ENCODE measurements around the gene TMEM178B. TPM values are rescaled to one million over a fixed set of nuclear protein-coding genes. Genes with fewer than 3 reads are reported as not detected.
"Not testable (repeated sequence)": the region's sequence is repeated elsewhere in the genome, so short reads cannot be mapped to it uniquely, and the experiment has no call there.

The TMEM178B gene
- polyA plus RNA-seq, 3 donors from 2014 or later, result not detected

DNA sequence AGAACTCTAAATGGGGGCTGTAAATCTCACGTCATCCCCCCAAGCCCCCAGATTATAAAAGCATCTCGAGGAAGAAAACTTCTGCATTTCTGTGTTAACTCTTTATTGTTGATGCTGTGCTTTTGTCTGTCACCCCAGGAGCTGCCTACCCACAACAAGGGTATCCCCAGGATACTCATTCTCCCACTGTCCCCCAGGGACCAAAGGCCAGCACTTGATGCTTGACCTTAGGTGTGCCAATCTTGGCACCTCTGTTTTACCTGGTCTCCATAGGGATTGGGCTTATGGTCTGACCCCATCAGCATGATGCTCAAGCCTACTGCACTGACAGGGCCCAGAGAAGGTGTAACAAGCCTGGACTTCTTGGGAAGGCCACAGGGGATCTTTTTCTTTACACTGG is 251.4 kb downstream of the TMEM178B start:
- no peak overlapping the region for H3K27ac Mint-ChIP-seq
- peaks cover 0 to 2% (median 0%) of the 10 kb centered on the region in 6 donors for H3K9me3 Mint-ChIP-seq
- H3K4me3 Mint-ChIP-seq, result no peak overlapping the region
- H3K36me3 Mint-ChIP-seq, result no peaks in the 10 kb centered on the region
- DNase-seq, result no peak
- H3K27me3 Mint-ChIP-seq (ENCODE audit: low read depth in 3 of 3), result peaks cover 0 to 2% (median 0%) of the 10 kb centered on the region in 3 donors
- no peaks in the 10 kb centered on the region for H3K4me1 Mint-ChIP-seq

DNA sequence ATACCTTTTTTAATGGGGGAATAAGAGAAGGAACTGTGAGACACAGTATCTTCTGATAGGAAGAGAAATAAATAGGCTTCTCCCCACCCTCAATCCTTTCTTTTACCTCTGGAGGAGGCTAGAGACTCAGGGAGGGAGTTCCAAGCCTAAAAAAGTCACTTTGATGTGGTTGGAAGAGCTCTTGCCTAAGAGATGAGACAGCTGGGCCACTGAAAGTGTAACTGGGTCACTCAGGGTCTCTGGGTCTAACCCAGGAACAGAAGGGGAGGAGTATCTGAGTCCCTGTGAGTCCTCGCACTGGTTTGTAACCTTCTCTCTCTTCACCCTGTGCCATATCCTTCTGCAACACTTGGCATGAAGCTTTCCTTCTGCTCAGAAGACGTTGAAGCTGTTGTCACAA is 254.4 kb downstream of the TMEM178B start:
- DNase-seq, result no peak
- H3K4me3 Mint-ChIP-seq, result no peak overlapping the region
- no peaks in the 10 kb centered on the region for H3K36me3 Mint-ChIP-seq

DNA sequence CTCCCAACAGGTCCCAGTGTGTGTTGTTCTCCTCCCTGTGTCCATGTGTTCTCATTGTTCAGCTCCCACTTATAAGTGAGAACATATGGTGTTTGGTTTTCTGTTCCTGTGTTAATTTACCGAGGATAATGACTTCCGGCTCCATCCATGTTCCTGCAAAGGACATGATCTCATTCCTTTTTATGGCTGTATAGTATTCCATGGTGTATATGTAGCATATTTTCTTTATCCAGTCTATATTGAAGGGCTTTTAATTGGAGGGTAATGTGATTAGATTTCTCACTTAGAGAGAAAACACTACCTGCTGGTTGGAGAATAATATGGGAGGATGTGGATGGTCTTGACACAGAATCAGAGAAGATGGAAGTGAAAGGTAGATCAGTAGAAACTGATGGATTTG is 256.4 kb downstream of the TMEM178B start:
- H3K27me3 Mint-ChIP-seq (ENCODE audit: low read depth in 3 of 3); DNase-seq; H3K4me1 Mint-ChIP-seq; H3K36me3 Mint-ChIP-seq; H3K9me3 Mint-ChIP-seq; H3K27ac Mint-ChIP-seq; H3K4me3 Mint-ChIP-seq: not testable (repeated sequence)

More for the DNA sequence above, 254.4 kb downstream of the TMEM178B start:
- peaks cover 0 to 2% (median 0%) of the 10 kb centered on the region in 6 donors for H3K9me3 Mint-ChIP-seq
- no peak overlapping the region for H3K27ac Mint-ChIP-seq
- peaks cover 2 to 5% (median 3%) of the 10 kb centered on the region in 3 donors for H3K27me3 Mint-ChIP-seq (ENCODE audit: low read depth in 3 of 3)
- no peaks in the 10 kb centered on the region for H3K4me1 Mint-ChIP-seq

DNA sequence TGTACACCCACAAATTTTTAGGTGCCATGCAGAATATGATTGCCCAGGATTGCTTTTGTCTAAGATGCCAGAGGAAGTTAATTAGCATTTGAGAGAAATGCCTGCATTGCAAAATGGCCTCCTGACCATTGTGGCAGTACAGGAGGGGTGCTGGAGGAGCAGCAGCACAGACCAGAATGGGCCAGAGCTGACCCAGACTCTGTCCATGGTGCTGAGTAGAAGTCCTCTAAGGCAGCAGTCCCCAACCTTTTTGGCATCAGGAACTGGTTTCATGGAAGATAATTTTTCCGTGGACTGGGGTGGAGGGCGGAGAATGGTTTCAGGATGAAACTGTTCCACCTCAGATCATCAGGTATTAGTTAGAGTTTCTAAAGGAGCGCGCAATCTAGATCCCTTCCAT is 259.6 kb downstream of the TMEM178B start:
- H3K36me3 Mint-ChIP-seq, result no peaks in the 10 kb centered on the region
- no peak overlapping the region for H3K27ac Mint-ChIP-seq
- no peaks in the 10 kb centered on the region for H3K4me1 Mint-ChIP-seq
- no peak overlapping the region for H3K4me3 Mint-ChIP-seq
- H3K27me3 Mint-ChIP-seq (ENCODE audit: low read depth in 3 of 3), result peaks cover 3 to 12% (median 4%) of the 10 kb centered on the region in 3 donors
- DNase-seq, result no peak
- peaks cover 0 to 5% (median 0%) of the 10 kb centered on the region in 6 donors for H3K9me3 Mint-ChIP-seq

DNA sequence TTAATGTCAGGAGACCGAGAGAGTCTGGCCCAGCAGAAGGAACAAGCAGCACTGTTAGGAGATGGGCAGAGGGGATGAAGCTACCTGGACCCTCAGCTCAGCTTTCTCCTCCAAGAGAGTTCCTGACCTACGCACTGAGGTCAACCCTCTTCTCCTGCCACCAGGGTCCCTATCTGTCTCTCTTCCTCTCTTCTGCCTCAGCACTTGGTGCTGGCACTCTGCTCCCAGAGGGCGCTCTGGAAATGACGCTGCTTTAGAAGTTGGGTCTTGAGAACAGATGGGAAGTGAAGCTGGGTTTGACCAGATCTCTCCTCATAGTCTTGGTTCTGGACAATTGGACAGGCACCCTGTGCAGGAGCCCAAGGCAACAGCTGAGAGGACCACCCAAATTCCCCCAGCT is 261.3 kb downstream of the TMEM178B start:
- Mint-ChIP-seq H3K4me3 (no peak overlapping the region), H3K9me3 (peaks cover 0 to 5% (median 0%) of the 10 kb centered on the region in 6 donors), H3K36me3 (no peaks in the 10 kb centered on the region), H3K4me1 (no peaks in the 10 kb centered on the region), H3K27me3 (ENCODE audit: low read depth in 3 of 3) (peaks cover 4 to 12% (median 7%) of the 10 kb centered on the region in 3 donors), H3K27ac (no peak overlapping the region)
- no peak for DNase-seq

DNA sequence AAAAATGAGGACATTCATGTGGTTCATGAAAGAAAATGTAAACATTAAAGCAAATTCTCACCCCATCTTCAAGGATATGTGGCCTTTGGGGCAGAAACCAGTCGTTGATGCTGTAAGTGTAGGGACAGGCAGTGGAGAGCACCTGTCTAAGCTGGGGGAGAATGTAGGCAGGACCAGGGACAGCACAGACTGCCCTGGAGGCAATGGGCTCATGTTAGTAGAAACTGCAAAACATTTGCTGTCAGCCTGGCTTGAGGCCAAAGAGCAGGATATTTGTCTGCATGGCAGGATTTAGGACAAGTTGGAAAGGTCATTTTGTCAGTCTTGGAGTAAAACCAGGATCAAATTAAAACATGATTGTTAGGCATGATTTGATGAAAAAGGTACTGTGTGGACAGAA is 265.7 kb downstream of the TMEM178B start:
- peaks cover 0 to 5% (median under 1%) of the 10 kb centered on the region in 6 donors for H3K9me3 Mint-ChIP-seq
- H3K27me3 Mint-ChIP-seq (ENCODE audit: low read depth in 3 of 3), result peaks cover 6 to 8% (median 7%) of the 10 kb centered on the region in 3 donors
- H3K4me3 Mint-ChIP-seq, result no peak overlapping the region
- DNase-seq, result no peak
- H3K27ac Mint-ChIP-seq, result no peak overlapping the region
- no peaks in the 10 kb centered on the region for H3K36me3 Mint-ChIP-seq
- no peaks in the 10 kb centered on the region for H3K4me1 Mint-ChIP-seq

DNA sequence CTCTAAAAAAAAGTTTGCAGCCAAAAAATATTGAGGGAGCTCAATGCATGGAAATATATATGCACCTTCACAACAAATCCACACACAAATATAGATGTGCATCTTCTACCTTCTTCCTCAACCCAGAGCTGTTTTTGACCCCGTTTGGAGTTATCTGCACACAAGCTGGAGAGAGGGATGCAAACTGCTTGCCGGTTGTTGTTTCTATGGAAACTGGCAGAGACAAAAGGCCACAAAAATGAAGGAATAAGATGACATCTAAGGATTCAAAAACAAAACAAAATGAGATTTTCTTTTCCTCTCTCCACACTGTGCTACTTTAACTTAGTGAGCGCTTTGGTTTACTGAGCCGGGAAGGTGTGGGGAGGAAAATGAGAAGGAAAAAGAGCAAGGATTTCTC is 267.1 kb downstream of the TMEM178B start:
- Mint-ChIP-seq H3K27me3 (ENCODE audit: low read depth in 3 of 3) (peaks cover 6 to 8% (median 7%) of the 10 kb centered on the region in 3 donors), H3K4me1 (no peaks in the 10 kb centered on the region), H3K27ac (no peak overlapping the region), H3K36me3 (no peaks in the 10 kb centered on the region), H3K9me3 (peaks cover 0 to 5% (median under 1%) of the 10 kb centered on the region in 6 donors), H3K4me3 (no peak overlapping the region)
- DNase-seq, result no peak

DNA sequence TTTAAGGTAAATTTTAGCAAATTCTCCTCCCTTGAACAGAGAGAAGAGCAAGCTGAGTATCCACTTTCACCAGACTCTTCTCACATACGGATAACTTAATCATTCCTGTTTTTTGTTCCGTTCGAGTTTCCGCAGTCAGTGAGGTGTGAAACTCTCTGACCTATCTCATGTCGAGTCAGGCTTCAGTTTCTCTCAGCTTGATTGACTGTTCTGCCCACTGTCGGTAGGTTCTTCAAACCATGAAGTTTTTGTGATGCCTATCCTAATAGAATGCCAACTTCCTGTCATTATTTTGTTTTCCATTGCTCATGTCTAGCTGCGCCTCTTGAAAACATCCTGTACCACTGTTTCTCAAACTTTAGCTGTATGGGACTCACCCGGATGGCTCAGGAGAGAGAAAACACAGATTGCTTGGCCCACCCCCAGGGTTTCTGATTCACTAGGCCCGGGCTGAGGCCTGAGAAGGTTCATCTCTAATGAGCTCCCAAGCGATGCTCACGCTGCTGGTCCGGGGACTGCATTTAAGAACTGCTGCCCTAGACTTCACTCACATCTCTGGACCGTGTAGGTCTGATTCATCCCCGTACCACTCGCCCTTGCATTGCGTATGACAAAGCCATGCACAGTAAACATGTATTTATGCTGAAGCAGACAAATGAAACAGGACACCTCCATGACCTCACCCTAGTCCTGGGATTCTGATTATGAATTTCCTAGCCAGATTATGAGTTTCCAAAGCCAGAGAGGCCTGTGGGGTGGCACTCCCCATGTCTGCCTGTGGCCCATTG is 269.0 kb downstream of the TMEM178B start:
- Mint-ChIP-seq H3K4me3 (no peak overlapping the region), H3K36me3 (no peaks in the 10 kb centered on the region), H3K4me1 (no peaks in the 10 kb centered on the region), H3K27me3 (ENCODE audit: low read depth in 3 of 3) (peaks cover 2 to 8% (median 2%) of the 10 kb centered on the region in 3 donors), H3K9me3 (peaks cover 0 to 1% (median 0%) of the 10 kb centered on the region in 6 donors), H3K27ac (no peak overlapping the region)
- DNase-seq, result no peak

DNA sequence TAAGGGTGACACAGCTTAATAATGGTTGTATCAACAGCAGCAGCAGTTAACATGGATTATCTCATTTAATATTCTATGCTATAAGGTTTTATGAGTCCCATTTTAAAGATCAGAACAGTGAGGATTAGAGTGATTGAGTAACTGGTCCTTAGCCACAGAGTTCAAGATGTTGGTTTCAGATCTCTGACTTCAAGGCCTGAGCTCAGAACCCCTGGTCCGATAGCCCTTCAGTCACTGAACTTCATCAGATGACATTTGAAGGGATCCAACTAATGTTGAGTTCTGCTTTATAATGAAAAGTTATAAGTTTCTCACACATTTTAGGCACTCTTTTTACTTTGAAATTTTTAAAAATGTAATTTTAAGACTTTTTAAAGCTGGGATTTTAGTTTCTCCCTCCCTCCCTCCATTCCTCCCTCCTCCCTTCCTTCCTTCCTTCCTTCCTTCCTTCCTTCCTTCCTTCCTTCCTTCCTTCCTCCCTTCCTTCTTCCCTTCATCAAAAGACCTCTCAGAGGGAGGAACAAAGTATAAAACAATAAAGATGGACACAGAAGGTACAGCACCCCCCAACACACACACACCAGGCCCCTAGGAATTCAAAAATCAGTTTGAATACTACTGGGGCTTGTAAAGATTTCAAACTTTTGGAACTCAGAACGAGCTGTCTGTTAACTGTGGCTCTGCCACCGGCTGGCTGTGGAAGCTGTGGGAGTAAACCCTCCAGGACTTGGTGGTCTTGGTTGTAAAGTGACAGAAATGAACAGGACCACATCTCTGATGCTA is 270.5 kb downstream of the TMEM178B start:
- Mint-ChIP-seq H3K36me3 (no peaks in the 10 kb centered on the region), H3K4me3 (no peak overlapping the region), H3K27ac (no peak overlapping the region), H3K9me3 (peaks cover 0 to 1% (median 0%) of the 10 kb centered on the region in 6 donors), H3K27me3 (ENCODE audit: low read depth in 3 of 3) (peaks cover 0 to 5% (median 2%) of the 10 kb centered on the region in 3 donors), H3K4me1 (no peaks in the 10 kb centered on the region)
- no peak for DNase-seq

DNA sequence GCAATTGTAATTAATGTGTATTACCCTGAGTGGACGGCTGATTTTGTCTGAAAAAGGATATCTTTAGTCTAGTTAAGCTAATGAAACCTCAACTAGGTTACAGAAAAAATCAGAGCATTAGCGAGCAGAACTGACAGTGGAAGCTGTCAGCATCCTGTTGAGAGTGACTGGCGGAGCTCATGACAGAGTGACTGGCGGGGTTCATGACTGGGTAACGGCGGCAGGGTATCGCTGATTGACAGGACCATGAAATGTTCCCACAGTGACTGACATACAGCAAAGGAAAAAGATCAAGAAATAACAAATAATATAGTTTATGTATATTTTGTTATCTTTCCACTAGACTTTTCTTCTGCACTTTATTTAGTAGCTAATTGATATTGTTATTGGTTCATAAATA is 274.9 kb downstream of the TMEM178B start:
- DNase-seq, result no peak
- H3K27ac Mint-ChIP-seq, result no peak overlapping the region
- H3K4me3 Mint-ChIP-seq, result no peak overlapping the region
- H3K4me1 Mint-ChIP-seq, result peaks cover 0 to under 1% of the 10 kb centered on the region in 2 donors
- no peaks in the 10 kb centered on the region for H3K36me3 Mint-ChIP-seq
- H3K9me3 Mint-ChIP-seq, result no peaks in the 10 kb centered on the region
- peaks cover 1 to 10% (median 3%) of the 10 kb centered on the region in 3 donors for H3K27me3 Mint-ChIP-seq (ENCODE audit: low read depth in 3 of 3)

DNA sequence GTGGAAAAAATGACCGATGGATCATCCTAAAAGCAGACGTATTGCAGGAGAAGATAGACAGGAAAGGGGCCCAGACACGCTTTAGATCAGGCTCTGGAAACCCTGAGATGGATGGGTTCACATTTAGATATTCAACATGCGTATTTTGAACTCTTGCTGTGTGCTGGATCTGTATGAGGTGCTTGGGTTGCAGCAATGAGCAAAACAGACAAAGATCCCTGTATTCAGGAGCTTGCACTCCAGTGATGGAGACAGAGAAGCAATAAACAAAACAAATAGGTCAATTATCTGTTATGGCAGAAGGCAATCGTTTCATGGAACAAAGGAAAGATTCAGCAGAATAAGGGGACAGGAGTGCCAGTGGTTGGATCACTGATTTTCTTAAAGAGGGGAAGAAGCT is 275.5 kb downstream of the TMEM178B start:
- H3K36me3 Mint-ChIP-seq, result no peaks in the 10 kb centered on the region
- no peak overlapping the region for H3K4me3 Mint-ChIP-seq

DNA sequence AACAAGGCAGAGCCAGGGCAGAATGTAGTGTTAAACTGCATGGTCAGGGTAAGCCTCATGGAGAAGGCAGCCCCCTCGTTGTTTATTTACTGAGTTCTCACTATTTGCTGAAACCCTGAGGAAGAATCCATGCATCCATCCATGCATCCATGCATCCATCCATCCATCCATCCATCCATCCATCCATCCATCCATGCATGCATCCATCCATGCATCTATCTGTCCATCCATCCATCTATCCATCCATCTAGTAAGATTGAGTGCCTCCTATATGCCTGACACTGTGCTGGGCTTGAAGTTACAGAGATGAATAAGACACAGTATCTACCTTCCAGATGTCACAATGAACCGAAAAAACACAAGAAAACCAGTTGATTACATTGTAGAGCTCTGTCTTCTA is 275.9 kb downstream of the TMEM178B start:
- peaks cover 3 to 12% of the 10 kb centered on the region in 2 donors for H3K4me1 Mint-ChIP-seq
- no peak overlapping the region for H3K27ac Mint-ChIP-seq
- no peak overlapping the region for H3K4me3 Mint-ChIP-seq
- no peaks in the 10 kb centered on the region for H3K9me3 Mint-ChIP-seq
- no peak for DNase-seq
- no peaks in the 10 kb centered on the region for H3K36me3 Mint-ChIP-seq
- peaks cover 3 to 10% (median 3%) of the 10 kb centered on the region in 3 donors for H3K27me3 Mint-ChIP-seq (ENCODE audit: low read depth in 3 of 3)

More for the DNA sequence above, 275.5 kb downstream of the TMEM178B start:
- no peak overlapping the region for H3K27ac Mint-ChIP-seq
- peaks cover 1 to 10% (median 3%) of the 10 kb centered on the region in 3 donors for H3K27me3 Mint-ChIP-seq (ENCODE audit: low read depth in 3 of 3)
- peaks cover 1 to 7% of the 10 kb centered on the region in 2 donors for H3K4me1 Mint-ChIP-seq
- no peak for DNase-seq
- no peaks in the 10 kb centered on the region for H3K9me3 Mint-ChIP-seq

DNA sequence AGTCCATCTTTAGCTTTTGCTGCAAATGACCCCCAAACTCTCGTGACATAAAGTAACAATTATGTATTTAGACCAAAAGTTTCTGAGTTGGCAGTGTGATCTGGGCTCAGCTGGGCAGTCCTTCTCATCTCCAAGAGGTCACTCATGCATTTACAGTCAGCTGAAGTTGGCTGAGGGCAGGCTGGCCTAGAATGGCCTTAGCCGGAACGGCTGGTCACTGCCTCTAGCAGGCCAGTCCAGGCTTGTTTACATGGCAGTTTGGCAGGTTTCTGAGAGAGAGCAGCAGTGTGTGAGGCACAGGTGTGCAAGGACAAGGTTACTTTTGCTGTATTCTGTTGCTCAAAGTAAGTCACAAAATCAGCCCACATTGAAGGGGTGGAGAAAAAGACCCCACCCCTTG is 277.3 kb downstream of the TMEM178B start:
- Mint-ChIP-seq H3K9me3 (no peaks in the 10 kb centered on the region), H3K27me3 (ENCODE audit: low read depth in 3 of 3) (peaks cover 3 to 10% (median 3%) of the 10 kb centered on the region in 3 donors), H3K36me3 (no peaks in the 10 kb centered on the region), H3K4me1 (peaks cover 3 to 16% of the 10 kb centered on the region in 2 donors), H3K4me3 (no peak overlapping the region), H3K27ac (no peak overlapping the region)
- DNase-seq, result no peak

DNA sequence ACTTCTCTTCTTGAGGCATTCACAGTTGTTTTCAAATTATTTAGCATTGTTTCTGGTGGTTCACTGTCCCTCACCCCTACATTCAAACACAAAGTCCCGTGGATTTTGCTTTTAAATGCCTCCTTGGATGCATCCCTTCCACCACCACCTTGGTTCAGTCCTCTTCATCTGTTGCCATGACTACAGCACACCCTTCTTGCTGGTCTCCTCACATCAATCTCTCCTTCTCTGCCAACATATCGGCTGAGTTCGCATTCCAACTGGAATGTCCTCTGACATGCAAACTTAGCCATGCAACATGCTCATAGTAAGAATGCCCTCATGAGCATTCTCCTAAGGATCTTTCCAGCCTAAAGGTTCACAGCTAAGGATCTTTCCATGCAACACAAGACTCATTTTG is 279.1 kb downstream of the TMEM178B start:
- H3K4me3 Mint-ChIP-seq, result no peak overlapping the region
- H3K36me3 Mint-ChIP-seq, result no peaks in the 10 kb centered on the region
- H3K4me1 Mint-ChIP-seq, result peaks cover 3 to 16% of the 10 kb centered on the region in 2 donors

More for the DNA sequence above, 279.1 kb downstream of the TMEM178B start:
- DNase-seq, result no peak
- peaks cover 3 to 12% (median 3%) of the 10 kb centered on the region in 3 donors for H3K27me3 Mint-ChIP-seq (ENCODE audit: low read depth in 3 of 3)
- no peak overlapping the region for H3K27ac Mint-ChIP-seq
- no peaks in the 10 kb centered on the region for H3K9me3 Mint-ChIP-seq

All from immature natural killer cell (primary cell).